ENCODE measurements around the gene ST7L. TPM values are rescaled to one million over a fixed set of nuclear protein-coding genes. Genes with fewer than 3 reads are reported as not detected.
"Not testable (repeated sequence)": the region's sequence is repeated elsewhere in the genome, so short reads cannot be mapped to it uniquely, and the experiment has no call there.

ST7L gene
- total RNA-seq, 2 donors from 2014 or later = 20.3 to 32.2 TPM

- Histone ChIP-seq H3K4me3 (no peak overlapping the region), H3K27ac (no peak overlapping the region), H3K9me3 (no peaks in the 10 kb centered on the region), H3K4me1 (ENCODE audit: control insufficient read depth in 1 of 2, low read depth in 2 of 2) (no peaks in the 10 kb centered on the region), H3K27me3 (replicated peaks; ENCODE audit: insufficient read depth) (no peaks in the 10 kb centered on the region), H3K36me3 (no peaks in the 10 kb centered on the region)
- ATAC-seq (ENCODE audit: insufficient number of reproducible peaks, low FRiP score, low read depth) (no peak), DNase-seq (ENCODE audit: low spot score) (no peak)
- no peak for TF ChIP-seq CTCF (IDR thresholded peaks at IDR 0.05)
These were observed 125.6 kb downstream of the ST7L start for GRCh38 chr1:112493351-112493750.

DNA sequence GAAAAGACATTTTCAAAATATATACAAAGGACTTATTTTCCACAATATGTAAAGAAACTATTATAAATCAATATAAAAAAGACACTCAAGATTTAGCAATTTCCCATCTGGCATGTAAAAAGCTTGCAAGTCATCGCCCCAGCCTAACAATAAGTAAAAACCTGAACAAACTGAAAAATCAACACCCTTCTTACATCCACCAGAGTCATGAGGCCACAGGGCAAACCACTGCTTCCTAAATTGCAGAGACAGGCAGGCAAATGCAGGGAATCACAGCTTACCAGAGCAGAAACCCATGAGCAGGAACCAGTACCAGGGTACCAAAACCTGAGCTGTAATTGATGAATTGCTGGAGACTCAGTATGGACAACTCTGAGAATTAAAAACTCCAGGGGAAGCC lies 126.9 kb downstream of the ST7L start:
- no peak for TF ChIP-seq CTCF (IDR thresholded peaks at IDR 0.05)
- ATAC-seq (ENCODE audit: insufficient number of reproducible peaks, low FRiP score, low read depth) (no peak), DNase-seq (ENCODE audit: low spot score) (no peak)
- H3K4me1 ChIP-seq (ENCODE audit: control insufficient read depth in 1 of 2, low read depth in 2 of 2) = no peaks in the 10 kb centered on the region
- no peaks in the 10 kb centered on the region for H3K27me3 ChIP-seq (replicated peaks; ENCODE audit: insufficient read depth)
- no peaks in the 10 kb centered on the region for H3K36me3 ChIP-seq
- H3K9me3 ChIP-seq = no peaks in the 10 kb centered on the region
- H3K27ac ChIP-seq = no peak overlapping the region
- no peak overlapping the region for H3K4me3 ChIP-seq

DNA sequence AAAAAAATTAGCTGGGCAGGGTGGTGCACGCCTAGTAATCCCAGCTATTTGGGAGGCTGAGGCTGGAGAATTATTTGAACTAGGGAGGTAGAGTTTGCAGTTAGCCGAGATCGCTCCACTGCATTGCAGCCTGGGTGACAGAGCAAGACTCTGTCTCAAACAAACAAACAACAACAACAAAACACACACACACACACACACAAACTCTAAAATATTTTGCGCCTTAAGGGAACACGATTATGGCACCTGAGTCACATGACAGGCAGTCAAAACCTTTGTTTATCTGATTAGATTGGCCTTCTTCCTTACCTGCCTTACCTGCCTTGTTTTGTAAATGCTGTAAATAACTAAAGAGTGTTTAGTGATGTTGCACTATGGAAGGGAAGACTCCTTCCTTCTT lies 130.8 kb downstream of the ST7L start:
- DNase-seq (ENCODE audit: low spot score) = no peak

DNA sequence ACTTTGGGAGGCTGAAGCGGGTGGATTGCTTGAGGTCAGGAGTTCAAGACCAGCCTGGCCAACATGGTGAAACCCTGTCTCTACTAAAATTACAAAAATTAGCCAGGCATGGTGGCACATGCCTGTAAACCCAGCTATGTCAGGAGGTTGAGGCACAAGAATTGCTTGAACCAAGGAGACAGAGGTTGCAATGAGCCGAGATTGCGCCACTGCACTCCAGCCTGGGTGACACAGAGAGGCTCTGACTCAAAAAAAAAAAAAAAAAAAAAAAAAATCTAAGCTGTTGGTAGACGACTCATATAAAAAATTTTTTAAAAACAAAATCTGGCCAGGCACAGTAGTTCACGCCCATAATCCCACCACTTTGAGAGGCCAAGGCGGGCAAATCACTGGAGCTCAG lies 131.3 kb downstream of the ST7L start:
- not testable (repeated sequence) for H3K4me1 ChIP-seq (ENCODE audit: control insufficient read depth in 1 of 2, low read depth in 2 of 2); ATAC-seq (ENCODE audit: insufficient number of reproducible peaks, low FRiP score, low read depth); H3K4me3 ChIP-seq; H3K9me3 ChIP-seq; H3K27me3 ChIP-seq (replicated peaks; ENCODE audit: insufficient read depth); DNase-seq (ENCODE audit: low spot score); H3K27ac ChIP-seq; H3K36me3 ChIP-seq

More for the DNA sequence above, 130.8 kb downstream of the ST7L start:
- no peak overlapping the region for H3K27ac ChIP-seq
- H3K9me3 ChIP-seq = no peaks in the 10 kb centered on the region
- H3K27me3 ChIP-seq (replicated peaks; ENCODE audit: insufficient read depth) = no peaks in the 10 kb centered on the region
- H3K36me3 ChIP-seq = no peaks in the 10 kb centered on the region
- no peak for ATAC-seq (ENCODE audit: insufficient number of reproducible peaks, low FRiP score, low read depth)
- H3K4me3 ChIP-seq = no peak overlapping the region
- no peaks in the 10 kb centered on the region for H3K4me1 ChIP-seq (ENCODE audit: control insufficient read depth in 1 of 2, low read depth in 2 of 2)
- TF ChIP-seq CTCF (IDR thresholded peaks at IDR 0.05) = no peak

- not testable (repeated sequence) for H3K4me3 ChIP-seq; H3K4me1 ChIP-seq (ENCODE audit: control insufficient read depth in 1 of 2, low read depth in 2 of 2); H3K9me3 ChIP-seq; H3K27ac ChIP-seq; ATAC-seq (ENCODE audit: insufficient number of reproducible peaks, low FRiP score, low read depth); DNase-seq (ENCODE audit: low spot score); H3K36me3 ChIP-seq; H3K27me3 ChIP-seq (replicated peaks; ENCODE audit: insufficient read depth)
These were observed 132.9 kb downstream of the ST7L start for GRCh38 chr1:112486063-112486462.

- DNase-seq (ENCODE audit: low spot score) (no peak), ATAC-seq (ENCODE audit: insufficient number of reproducible peaks, low FRiP score, low read depth) (no peak)
- H3K9me3 ChIP-seq = peaks cover 7% of the 10 kb centered on the region
- TF ChIP-seq CTCF (IDR thresholded peaks at IDR 0.05) = no peak
- H3K27ac ChIP-seq = no peak overlapping the region
- no peak overlapping the region for H3K4me3 ChIP-seq
- H3K36me3 ChIP-seq = no peaks in the 10 kb centered on the region
- H3K27me3 ChIP-seq (replicated peaks; ENCODE audit: insufficient read depth) = no peaks in the 10 kb centered on the region
- H3K4me1 ChIP-seq (ENCODE audit: control insufficient read depth in 1 of 2, low read depth in 2 of 2) = no peaks in the 10 kb centered on the region
These were observed 140.6 kb downstream of the ST7L start for GRCh38 chr1:112478314-112478713.

Measured in thoracic aorta (tissue), 2 donors.